Kidney (tissue), 14 donors: Measurements from ENCODE around the gene FAM170B. TPM values are rescaled to one million over a fixed set of nuclear protein-coding genes. Genes with fewer than 3 reads are reported as not detected.

Source experiments
- DNase-seq, 5 donors: peaks; one replicate each; pipeline ENCODE4 v3.0.0-alpha.2; 2013 to 2020
- FAIRE-seq: peaks from 2 replicates; lab custom pipeline; 2012; peaks lifted over from hg19 to GRCh38; lab: Jason Lieb, UNC
- H3K27ac ChIP-seq, 2 donors: one replicate each; pipeline ENCODE4 v1.7.0; 2013; ENCODE audit warnings: low read depth in 2 of 2, low read length in 2 of 2, inconsistent platforms in 1 of 2
- H3K27me3 ChIP-seq: one replicate; pipeline ENCODE4 v1.7.1; 2013; ENCODE audit warnings: low read length, inconsistent platforms; ENCODE audit not compliant: control insufficient read depth, insufficient read depth
- H3K36me3 ChIP-seq, 3 donors: one replicate each; pipeline versions ENCODE4 v1.7.0 to v1.7.1; 2013; ENCODE audit warnings: low read length in 3 of 3, control low read depth in 1 of 3, inconsistent platforms in 1 of 3; ENCODE audit not compliant: insufficient read depth in 3 of 3, control insufficient read depth in 2 of 3
- H3K4me1 ChIP-seq, 3 donors: one replicate each; pipeline versions ENCODE4 v1.7.0 to v1.7.1; 2013; ENCODE audit warnings: low read length in 3 of 3, inconsistent platforms in 1 of 3, low read depth in 1 of 3; ENCODE audit not compliant: control insufficient read depth in 2 of 3, insufficient read depth in 2 of 3
- H3K4me3 ChIP-seq, 3 donors: one replicate each; pipeline versions ENCODE4 v1.7.0 to v1.8.1; 2013; ENCODE audit warnings: low read length in 3 of 3, control low read depth in 1 of 3, inconsistent platforms in 1 of 3
- H3K9ac ChIP-seq, 3 donors: one replicate each; pipeline versions ENCODE4 v1.7.0 to v1.7.1; 2013; ENCODE audit warnings: low read length in 3 of 3, control low read depth in 1 of 3, inconsistent platforms in 1 of 3
- H3K9me3 ChIP-seq, 3 donors: one replicate each; pipeline versions ENCODE4 v1.7.0 to v1.7.1; 2013; ENCODE audit warnings: low read length in 3 of 3, control low read depth in 1 of 3, inconsistent platforms in 1 of 3; ENCODE audit not compliant: control insufficient read depth in 2 of 3, insufficient read depth in 1 of 3
- intact Hi-C: fragments of 100-400 bp; cut with DNase I; formaldehyde crosslinking; loops from one replicate; pipeline ENCODE4 v1.11.1; 2022
- polyA plus RNA-seq: library from polyadenylated mRNA; stranded (reverse); fragments of 350-450 nt; fragmentation: Illumina TruSeq; extraction: RNeasy Lipid Tissue Mini Kit (QIAGEN cat#74804); gene quantifications from one replicate; pipeline ENCODE4 v1.2.3, GENCODE V29; 2014; ENCODE audit warnings: low read depth, low replicate concordance; ENCODE audit not compliant: insufficient read depth
- total RNA-seq: library from RNA; stranded (reverse); fragmentation: NEBNext Ultra II Directional; extraction: Animal tissue kit (Norgen Biotek cat#: 25700); gene quantifications from one replicate; pipeline ENCODE4 v1.2.1, GENCODE V29; 2021
- TF ChIP-seq, protein P1 (sequence below): IDR thresholded peaks from 3 replicates; pipeline ENCODE4 v1.5.1; 2012; ENCODE audit warnings: mild to moderate bottlenecking, moderate library complexity, borderline replicate concordance; ENCODE audit not compliant: insufficient read depth; ENCODE audit errors: extremely low read depth
- donor health status: control.
- donor health status: control.
- donor health status: control.
- donor health status: control.
- donor health status: control.
- donor health status: DM: yes; HTN: yes; CAD: no.
- donor health status: Normal renal cell carcinoma (clear cell type).

The FAM170B gene
- total and polyA plus RNA-seq, 2 donors from 2014 or later, result not detected

GRCh38 chr10:49083261-49083660 is 50.6 kb downstream of the FAM170B start:
- peaks cover 0 to 10% (median 5%) of the 10 kb centered on the region in 3 donors for H3K9me3 ChIP-seq
- no peak for FAIRE-seq
- no peak overlapping the region for H3K4me3 ChIP-seq
- peaks cover 0 to 19% (median 9%) of the 10 kb centered on the region in 3 donors for H3K4me1 ChIP-seq
- TF ChIP-seq, protein P1, sequence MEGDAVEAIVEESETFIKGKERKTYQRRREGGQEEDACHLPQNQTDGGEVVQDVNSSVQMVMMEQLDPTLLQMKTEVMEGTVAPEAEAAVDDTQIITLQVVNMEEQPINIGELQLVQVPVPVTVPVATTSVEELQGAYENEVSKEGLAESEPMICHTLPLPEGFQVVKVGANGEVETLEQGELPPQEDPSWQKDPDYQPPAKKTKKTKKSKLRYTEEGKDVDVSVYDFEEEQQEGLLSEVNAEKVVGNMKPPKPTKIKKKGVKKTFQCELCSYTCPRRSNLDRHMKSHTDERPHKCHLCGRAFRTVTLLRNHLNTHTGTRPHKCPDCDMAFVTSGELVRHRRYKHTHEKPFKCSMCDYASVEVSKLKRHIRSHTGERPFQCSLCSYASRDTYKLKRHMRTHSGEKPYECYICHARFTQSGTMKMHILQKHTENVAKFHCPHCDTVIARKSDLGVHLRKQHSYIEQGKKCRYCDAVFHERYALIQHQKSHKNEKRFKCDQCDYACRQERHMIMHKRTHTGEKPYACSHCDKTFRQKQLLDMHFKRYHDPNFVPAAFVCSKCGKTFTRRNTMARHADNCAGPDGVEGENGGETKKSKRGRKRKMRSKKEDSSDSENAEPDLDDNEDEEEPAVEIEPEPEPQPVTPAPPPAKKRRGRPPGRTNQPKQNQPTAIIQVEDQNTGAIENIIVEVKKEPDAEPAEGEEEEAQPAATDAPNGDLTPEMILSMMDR, result no peak
- no peak overlapping the region for H3K9ac ChIP-seq
- intact Hi-C loops, result no loop called here
- H3K27me3 ChIP-seq, result no peaks in the 10 kb centered on the region
- DNase-seq, result peak in 1 of 5 donors; percentile 72
- H3K36me3 ChIP-seq, result peaks cover 0 to 5% (median 0%) of the 10 kb centered on the region in 3 donors
- H3K27ac ChIP-seq, result no peak overlapping the region

GRCh38 chr10:49082766-49083165 is 51.1 kb downstream of the FAM170B start:
- Histone ChIP-seq H3K4me3 (no peak overlapping the region), H3K9me3 (peaks cover 0 to 10% (median 5%) of the 10 kb centered on the region in 3 donors), H3K4me1 (peaks cover 0 to 19% (median 9%) of the 10 kb centered on the region in 3 donors), H3K9ac (no peak overlapping the region), H3K36me3 (peaks cover 0 to 5% (median 0%) of the 10 kb centered on the region in 3 donors), H3K27ac (no peak overlapping the region), H3K27me3 (no peaks in the 10 kb centered on the region)
- intact Hi-C loops, result no loop called here
- FAIRE-seq, result no peak
- TF ChIP-seq, protein P1, result no peak
- peak in 1 of 5 donors; percentile 54 for DNase-seq

- FAIRE-seq (no peak), DNase-seq (peak in 3 of 5 donors; percentile 15 to 66 (median 37))
- no peak overlapping the region for H3K4me3 ChIP-seq
- H3K27ac ChIP-seq, result peak overlapping the region in 1 of 2 donors; percentile 17
- intact Hi-C loops, result no loop called here
- peaks cover 0 to 5% (median 0%) of the 10 kb centered on the region in 3 donors for H3K36me3 ChIP-seq
- TF ChIP-seq, protein P1, result no peak
- peaks cover 0 to 9% (median under 1%) of the 10 kb centered on the region in 3 donors for H3K9me3 ChIP-seq
- H3K27me3 ChIP-seq, result no peaks in the 10 kb centered on the region
- H3K9ac ChIP-seq, result no peak overlapping the region
- H3K4me1 ChIP-seq, result peaks cover 0 to 19% (median 9%) of the 10 kb centered on the region in 3 donors
Observed at GRCh38 chr10:49081547-49082275, 52.1 kb downstream of the FAM170B start.

Other genes with a start within 250 kb of the FAM170B start
- gene LRRC18, start 194.2 kb downstream of the FAM170B start, total RNA-seq, result not detected
- gene LRRC18, start 194.2 kb downstream of the FAM170B start, polyA plus RNA-seq, result not detected
- gene VSTM4, start 18.5 kb downstream of the FAM170B start, total RNA-seq, result 8.5 TPM
- 7.4 TPM for gene VSTM4, start 18.5 kb downstream of the FAM170B start, polyA plus RNA-seq
- 16.8 TPM for gene TMEM273, start 54.4 kb upstream of the FAM170B start, total RNA-seq
- 3.2 TPM for gene TMEM273, start 54.4 kb upstream of the FAM170B start, polyA plus RNA-seq
- not detected for gene C10orf71, start 165.1 kb upstream of the FAM170B start, total RNA-seq
- gene C10orf71, start 165.1 kb upstream of the FAM170B start, polyA plus RNA-seq, result 0.28 TPM